Breast epithelium (tissue), 3 donors: ENCODE results near the gene PITPNM1.

Experiments
- POLR2AphosphoS5 ChIP-seq, 3 donors: sonication (generic); formaldehyde crosslinking; IDR thresholded peaks; one replicate each; pipeline ENCODE4 v1.6.1; 2017; ENCODE audit warnings: antibody characterized with exemption in 3 of 3
- TF ChIP-seq, protein P1 (sequence below), 3 donors: fragments of 450-650 bp; IDR thresholded peaks; one replicate each; pipeline ENCODE4 v1.5.1; 2016 to 2017; ENCODE audit warnings: antibody characterized with exemption in 3 of 3, mild to moderate bottlenecking in 3 of 3, moderate library complexity in 3 of 3

DNA sequence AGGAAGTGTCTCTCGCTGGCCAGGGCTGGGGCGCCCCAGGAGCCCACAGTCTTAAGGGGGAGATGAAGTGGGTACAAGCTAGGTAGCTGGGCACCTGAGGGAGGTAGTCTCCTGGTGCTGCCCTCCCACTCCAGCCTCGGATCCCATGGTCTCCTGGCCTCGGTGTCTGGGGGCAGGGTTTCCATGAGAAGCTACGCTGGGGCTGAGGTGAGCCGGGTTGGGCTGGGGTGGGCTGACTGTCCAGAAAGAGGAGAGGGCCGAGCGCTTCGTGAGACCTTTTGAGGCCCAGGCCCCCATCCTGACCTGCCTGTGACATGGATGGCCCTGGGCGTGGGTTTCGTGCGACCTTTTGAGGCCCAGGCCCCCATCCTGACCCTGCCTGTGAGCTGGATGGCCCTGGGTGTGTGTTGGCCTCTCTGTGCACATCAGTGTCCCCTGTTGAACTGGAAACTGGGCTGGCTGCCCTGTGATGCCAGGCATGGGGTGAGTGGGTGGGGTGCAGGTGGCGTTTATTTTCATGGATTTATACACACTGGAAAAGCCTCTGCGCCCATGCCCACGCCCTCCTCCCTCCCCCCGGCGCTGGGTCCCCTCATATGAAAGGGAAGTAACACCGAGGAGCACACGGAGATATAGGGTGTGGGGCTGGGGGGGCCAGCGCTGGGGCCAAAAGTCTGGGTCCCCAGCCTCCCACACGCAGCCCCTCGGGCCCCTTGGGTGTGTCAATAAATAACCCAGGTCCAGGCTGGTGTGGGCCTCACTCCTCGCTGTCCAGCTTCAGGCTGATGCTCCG is 13.7 kb downstream of the PITPNM1 start:
- TF ChIP-seq, protein P1, sequence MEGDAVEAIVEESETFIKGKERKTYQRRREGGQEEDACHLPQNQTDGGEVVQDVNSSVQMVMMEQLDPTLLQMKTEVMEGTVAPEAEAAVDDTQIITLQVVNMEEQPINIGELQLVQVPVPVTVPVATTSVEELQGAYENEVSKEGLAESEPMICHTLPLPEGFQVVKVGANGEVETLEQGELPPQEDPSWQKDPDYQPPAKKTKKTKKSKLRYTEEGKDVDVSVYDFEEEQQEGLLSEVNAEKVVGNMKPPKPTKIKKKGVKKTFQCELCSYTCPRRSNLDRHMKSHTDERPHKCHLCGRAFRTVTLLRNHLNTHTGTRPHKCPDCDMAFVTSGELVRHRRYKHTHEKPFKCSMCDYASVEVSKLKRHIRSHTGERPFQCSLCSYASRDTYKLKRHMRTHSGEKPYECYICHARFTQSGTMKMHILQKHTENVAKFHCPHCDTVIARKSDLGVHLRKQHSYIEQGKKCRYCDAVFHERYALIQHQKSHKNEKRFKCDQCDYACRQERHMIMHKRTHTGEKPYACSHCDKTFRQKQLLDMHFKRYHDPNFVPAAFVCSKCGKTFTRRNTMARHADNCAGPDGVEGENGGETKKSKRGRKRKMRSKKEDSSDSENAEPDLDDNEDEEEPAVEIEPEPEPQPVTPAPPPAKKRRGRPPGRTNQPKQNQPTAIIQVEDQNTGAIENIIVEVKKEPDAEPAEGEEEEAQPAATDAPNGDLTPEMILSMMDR (IDR thresholded peaks at IDR 0.05), result no peak
- TF ChIP-seq POLR2AphosphoS5 (IDR thresholded peaks at IDR 0.05), result no peak
